WERI-Rb-1 (cell line): ENCODE measurements around the gene SCYL3.

Experiments used
- DNase-seq: peaks from one replicate; pipeline ENCODE4 v3.0.0-alpha.2; 2020
- H3K27ac ChIP-seq: fragments of 250-450 bp; sonication (Bioruptor Pico); 2 replicates; pipeline ENCODE4 v1.5.1; 2020; ENCODE audit warnings: mild to moderate bottlenecking, moderate library complexity
- H3K27me3 ChIP-seq: fragments of 250-450 bp; sonication (Bioruptor Pico); 2 replicates; pipeline ENCODE4 v1.5.1; 2021; ENCODE audit warnings: mild to moderate bottlenecking, low read depth, moderate library complexity; ENCODE audit not compliant: insufficient read depth, severe bottlenecking
- H3K36me3 ChIP-seq: fragments of 250-450 bp; sonication (Bioruptor Pico); 2 replicates; pipeline ENCODE4 v1.5.1; 2020; ENCODE audit warnings: mild to moderate bottlenecking, moderate library complexity
- H3K4me3 ChIP-seq: 2 replicates; pipeline ENCODE4 v1.5.1; 2011; ENCODE audit warnings: low read depth, mild to moderate bottlenecking, control low read depth, low read length
- H3K9me3 ChIP-seq: fragments of 250-450 bp; sonication (Bioruptor Pico); 2 replicates; pipeline ENCODE4 v1.5.1; 2021; ENCODE audit warnings: mild to moderate bottlenecking, moderate library complexity; ENCODE audit not compliant: severe bottlenecking
- CTCF ChIP-seq: IDR thresholded peaks from 2 replicates; pipeline ENCODE4 v1.5.1; 2011; ENCODE audit warnings: low read depth, mild to moderate bottlenecking, control low read depth, inconsistent platforms, low read length

Gene SCYL3

GRCh38 chr1:169879034-169879840 is 14.5 kb downstream of the SCYL3 start:
- no peaks in the 10 kb centered on the region for H3K36me3 ChIP-seq
- TF ChIP-seq CTCF = no peak
- H3K9me3 ChIP-seq = no peaks in the 10 kb centered on the region
- H3K27ac ChIP-seq = no peak overlapping the region
- H3K4me3 ChIP-seq = no peak overlapping the region
- H3K27me3 ChIP-seq = no peaks in the 10 kb centered on the region
- no peak for DNase-seq

- H3K9me3 ChIP-seq = no peaks in the 10 kb centered on the region
- no peak for TF ChIP-seq CTCF
- no peaks in the 10 kb centered on the region for H3K27me3 ChIP-seq
- no peaks in the 10 kb centered on the region for H3K36me3 ChIP-seq
- no peak for DNase-seq
- H3K27ac ChIP-seq = no peak overlapping the region
- H3K4me3 ChIP-seq = no peak overlapping the region
These were observed 15.2 kb downstream of the SCYL3 start for GRCh38 chr1:169878498-169878897.

- Histone ChIP-seq H3K27ac (no peak overlapping the region), H3K27me3 (no peaks in the 10 kb centered on the region), H3K4me3 (no peak overlapping the region), H3K36me3 (no peaks in the 10 kb centered on the region), H3K9me3 (no peaks in the 10 kb centered on the region)
- DNase-seq = no peak
- no peak for TF ChIP-seq CTCF
These were observed 15.8 kb downstream of the SCYL3 start for GRCh38 chr1:169877800-169878491.

- no peaks in the 10 kb centered on the region for H3K27me3 ChIP-seq
- H3K9me3 ChIP-seq = no peaks in the 10 kb centered on the region
- TF ChIP-seq CTCF = no peak
- no peak overlapping the region for H3K27ac ChIP-seq
- no peak for DNase-seq
- H3K36me3 ChIP-seq = no peaks in the 10 kb centered on the region
- no peak overlapping the region for H3K4me3 ChIP-seq
These were observed 19.5 kb downstream of the SCYL3 start for GRCh38 chr1:169874229-169874628.

GRCh38 chr1:169873582-169874199 is 20.0 kb downstream of the SCYL3 start:
- no peak for DNase-seq

More at GRCh38 chr1:169873582-169874199, 20.0 kb downstream of the SCYL3 start:
- Histone ChIP-seq H3K27ac (no peak overlapping the region), H3K4me3 (no peak overlapping the region), H3K36me3 (no peaks in the 10 kb centered on the region), H3K9me3 (no peaks in the 10 kb centered on the region), H3K27me3 (no peaks in the 10 kb centered on the region)
- no peak for TF ChIP-seq CTCF
